Loucy (cell line): ENCODE results near the gene DHX9.

ENCODE experiments used
- H2AFZ ChIP-seq: fragments of 200-600 bp; sonication (generic); 2 replicates; pipeline ENCODE4 v1.6.0; 2016; ENCODE audit warnings: antibody characterized with exemption, mild to moderate bottlenecking, low read length, moderate library complexity
- H3F3A ChIP-seq: fragments of 200-600 bp; 2 replicates; pipeline ENCODE4 v1.6.0; 2016; ENCODE audit warnings: antibody characterized with exemption, low read depth, mild to moderate bottlenecking
- H3K27me3 ChIP-seq: fragments of 200-600 bp; sonication (generic); 2 replicates; pipeline ENCODE4 v1.6.1; 2014; ENCODE audit warnings: low read length, mild to moderate bottlenecking; ENCODE audit not compliant: insufficient read depth, poor library complexity, severe bottlenecking
- H3K36me3 ChIP-seq: fragments of 200-600 bp; sonication (generic); 2 replicates; pipeline ENCODE4 v1.6.1; 2016; ENCODE audit warnings: low read length; ENCODE audit not compliant: insufficient read depth
- H3K4me1 ChIP-seq: fragments of 200-600 bp; sonication (generic); 2 replicates; pipeline ENCODE4 v1.5.1; 2014; ENCODE audit warnings: low read length, mild to moderate bottlenecking; ENCODE audit not compliant: insufficient read depth, poor library complexity, severe bottlenecking
- H3K4me2 ChIP-seq: fragments of 200-600 bp; sonication (generic); 2 replicates; pipeline ENCODE4 v1.6.0; 2014; ENCODE audit warnings: antibody characterized with exemption, low read length, low read depth, mild to moderate bottlenecking; ENCODE audit not compliant: poor library complexity, severe bottlenecking
- H3K4me3 ChIP-seq: fragments of 200-600 bp; sonication (generic); 2 replicates; pipeline ENCODE4 v1.5.1; 2014; ENCODE audit warnings: low read length, mild to moderate bottlenecking, mixed read lengths; ENCODE audit not compliant: poor library complexity, severe bottlenecking
- H3K79me2 ChIP-seq: fragments of 200-600 bp; sonication (generic); 2 replicates; pipeline ENCODE4 v1.6.1; 2014; ENCODE audit warnings: low read length; ENCODE audit not compliant: insufficient read depth
- H3K9ac ChIP-seq: fragments of 200-600 bp; sonication (generic); 2 replicates; pipeline ENCODE4 v1.6.0; 2014; ENCODE audit warnings: mild to moderate bottlenecking, low read depth, low read length, moderate library complexity; ENCODE audit not compliant: poor library complexity, severe bottlenecking
- H3K9me2 ChIP-seq: fragments of 200-600 bp; sonication (generic); replicated peaks from 2 replicates; pipeline ENCODE4 v1.6.1; 2016; ENCODE audit warnings: low read depth, low read length, mixed read lengths
- H3K9me3 ChIP-seq: fragments of 200-600 bp; sonication (generic); 2 replicates; pipeline ENCODE4 v1.6.1; 2014; ENCODE audit warnings: mild to moderate bottlenecking, antibody characterized with exemption, low read length, low read depth; ENCODE audit not compliant: insufficient read depth
- H4K20me1 ChIP-seq: fragments of 200-600 bp; sonication (generic); 2 replicates; pipeline ENCODE4 v1.6.0; 2014; ENCODE audit warnings: antibody characterized with exemption, low read length, mild to moderate bottlenecking; ENCODE audit not compliant: insufficient read depth, poor library complexity, severe bottlenecking
- EZH2phosphoT487 ChIP-seq: fragments of 200-600 bp; IDR thresholded peaks from 2 replicates; pipeline ENCODE4 v1.6.1; 2018; ENCODE audit warnings: antibody characterized with exemption, mild to moderate bottlenecking, moderate library complexity, borderline replicate concordance
- TF ChIP-seq, protein P1 (sequence below): fragments of 200-600 bp; sonication (generic); conservative IDR thresholded peaks from 2 replicates; pipeline ENCODE4 v1.5.1; 2014; ENCODE audit warnings: mild to moderate bottlenecking, antibody characterized with exemption, low read length

Gene DHX9

GRCh38 chr1:182917378-182917777 lies 78.2 kb downstream of the DHX9 start:
- Histone ChIP-seq H3K4me1 (no peaks in the 10 kb centered on the region), H2AFZ (no peak overlapping the region), H4K20me1 (no peaks in the 10 kb centered on the region), H3K4me3 (no peak overlapping the region), H3K9me3 (no peaks in the 10 kb centered on the region; the same call in 1 of the 2 replicates), H3K36me3 (no peaks in the 10 kb centered on the region), H3K4me2 (no peak overlapping the region), H3K9me2 (no peaks in the 10 kb centered on the region), H3F3A (no peaks in the 10 kb centered on the region), H3K79me2 (no peaks in the 10 kb centered on the region), H3K9ac (no peak overlapping the region), H3K27me3 (no peaks in the 10 kb centered on the region)
- TF ChIP-seq EZH2phosphoT487 = no peak
- TF ChIP-seq, protein P1, sequence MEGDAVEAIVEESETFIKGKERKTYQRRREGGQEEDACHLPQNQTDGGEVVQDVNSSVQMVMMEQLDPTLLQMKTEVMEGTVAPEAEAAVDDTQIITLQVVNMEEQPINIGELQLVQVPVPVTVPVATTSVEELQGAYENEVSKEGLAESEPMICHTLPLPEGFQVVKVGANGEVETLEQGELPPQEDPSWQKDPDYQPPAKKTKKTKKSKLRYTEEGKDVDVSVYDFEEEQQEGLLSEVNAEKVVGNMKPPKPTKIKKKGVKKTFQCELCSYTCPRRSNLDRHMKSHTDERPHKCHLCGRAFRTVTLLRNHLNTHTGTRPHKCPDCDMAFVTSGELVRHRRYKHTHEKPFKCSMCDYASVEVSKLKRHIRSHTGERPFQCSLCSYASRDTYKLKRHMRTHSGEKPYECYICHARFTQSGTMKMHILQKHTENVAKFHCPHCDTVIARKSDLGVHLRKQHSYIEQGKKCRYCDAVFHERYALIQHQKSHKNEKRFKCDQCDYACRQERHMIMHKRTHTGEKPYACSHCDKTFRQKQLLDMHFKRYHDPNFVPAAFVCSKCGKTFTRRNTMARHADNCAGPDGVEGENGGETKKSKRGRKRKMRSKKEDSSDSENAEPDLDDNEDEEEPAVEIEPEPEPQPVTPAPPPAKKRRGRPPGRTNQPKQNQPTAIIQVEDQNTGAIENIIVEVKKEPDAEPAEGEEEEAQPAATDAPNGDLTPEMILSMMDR = no peak

DNA sequence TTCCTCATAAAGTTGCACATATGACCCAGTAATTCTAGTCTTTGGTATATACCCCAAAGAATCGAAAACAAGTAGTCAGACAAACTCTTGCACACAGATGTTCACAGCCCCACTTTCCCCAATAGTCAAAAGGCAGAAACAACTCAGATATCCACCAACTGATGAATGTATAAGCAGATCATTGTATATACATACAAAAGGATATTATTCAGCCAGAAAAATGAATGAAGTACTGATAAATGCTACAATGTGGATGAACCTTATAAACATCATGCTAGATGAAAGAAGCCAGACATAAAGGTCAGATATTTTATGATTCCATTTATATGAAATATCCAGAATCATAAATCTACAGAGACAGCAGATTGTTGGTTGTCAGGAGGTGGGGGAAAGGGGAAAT lies 86.5 kb downstream of the DHX9 start:
- Histone ChIP-seq H3K36me3 (no peaks in the 10 kb centered on the region), H4K20me1 (no peaks in the 10 kb centered on the region), H3K79me2 (no peaks in the 10 kb centered on the region), H3K9ac (no peak overlapping the region), H3F3A (peaks cover 12% of the 10 kb centered on the region; the same call in 1 of the 2 replicates), H3K4me1 (peaks cover 28% of the 10 kb centered on the region), H3K27me3 (no peaks in the 10 kb centered on the region), H3K9me2 (no peaks in the 10 kb centered on the region), H3K4me3 (no peak overlapping the region), H2AFZ (no peak overlapping the region), H3K4me2 (no peak overlapping the region), H3K9me3 (no peaks in the 10 kb centered on the region)
- TF ChIP-seq, protein P1 = no peak
- no peak for TF ChIP-seq EZH2phosphoT487

GRCh38 chr1:182927693-182928433 lies 88.7 kb downstream of the DHX9 start:
- Histone ChIP-seq H3K4me3 (no peak overlapping the region), H3K9me2 (no peaks in the 10 kb centered on the region), H3K27me3 (no peaks in the 10 kb centered on the region), H3K4me2 (peak overlapping the region; percentile 23), H2AFZ (peak overlapping the region; percentile 51; the same call in 1 of the 2 replicates), H3K4me1 (peaks cover 35% of the 10 kb centered on the region), H3F3A (peaks cover 12% of the 10 kb centered on the region; the same call in 1 of the 2 replicates), H4K20me1 (no peaks in the 10 kb centered on the region), H3K9ac (no peak overlapping the region), H3K9me3 (no peaks in the 10 kb centered on the region), H3K36me3 (no peaks in the 10 kb centered on the region), H3K79me2 (no peaks in the 10 kb centered on the region)
- TF ChIP-seq, protein P1 = no peak
- TF ChIP-seq EZH2phosphoT487 = no peak
